Esophagus muscularis mucosa (tissue), 4 donors: ENCODE results near the gene ZNF180. TPM values are rescaled to one million over a fixed set of nuclear protein-coding genes. Genes with fewer than 3 reads are reported as not detected.
"Not testable (repeated sequence)": the region's sequence is repeated elsewhere in the genome, so short reads cannot be mapped to it uniquely, and the experiment has no call there.

Experiments
- DNase-seq: peaks from one replicate; pipeline ENCODE4 v3.0.0-alpha.2; 2017; ENCODE audit errors: extremely low spot score
- H3K27ac ChIP-seq, 4 donors: fragments of 200-600 bp; sonication (generic); replicated peaks in 1 of 4; 1 replicate in 3 of 4; 2 replicates in 1 of 4; pipeline ENCODE4 v1.5.1; 2016 to 2019; ENCODE audit warnings: mild to moderate bottlenecking in 1 of 4
- H3K27me3 ChIP-seq, 4 donors: fragments of 200-600 bp; sonication (generic); one replicate each; pipeline versions ENCODE4 v1.5.1 to v1.6.0; 2016 to 2019
- H3K36me3 ChIP-seq, 4 donors: fragments of 200-600 bp; sonication (generic); one replicate each; pipeline ENCODE4 v1.5.1; 2016 to 2019
- H3K4me1 ChIP-seq, 4 donors: fragments of 200-600 bp; sonication (generic); one replicate each; pipeline ENCODE4 v1.5.1; 2016 to 2019
- H3K4me3 ChIP-seq, 4 donors: fragments of 200-600 bp; sonication (generic); 1 replicate in 2 of 4; 2 replicates in 2 of 4; pipeline ENCODE4 v1.5.1; 2016 to 2019; ENCODE audit warnings: mild to moderate bottlenecking in 4 of 4, moderate library complexity in 1 of 4
- H3K9me3 ChIP-seq, 4 donors: fragments of 200-600 bp; sonication (generic); 1 replicate in 3 of 4; 2 replicates in 1 of 4; pipeline ENCODE4 v1.5.1; 2016 to 2019
- CTCF ChIP-seq, 3 experiments: fragments of 200-600 bp in 2 of 3; fragments of 450-650 bp in 1 of 3; sonication (generic) in 2 of 3; IDR thresholded peaks; one replicate each; pipeline ENCODE4 v1.5.1; 2017 to 2019; ENCODE audit warnings: antibody characterized with exemption in 3 of 3, mild to moderate bottlenecking in 2 of 3, moderate library complexity in 1 of 3
- EP300 ChIP-seq: sonication (generic); formaldehyde crosslinking; IDR thresholded peaks from one replicate; pipeline ENCODE4 v1.6.1; 2017; ENCODE audit warnings: antibody characterized with exemption
- POLR2A ChIP-seq: fragments of 450-650 bp; IDR thresholded peaks from one replicate; pipeline ENCODE4 v1.6.1; 2017; ENCODE audit warnings: antibody characterized with exemption, moderate library complexity, mild to moderate bottlenecking, low read depth
- POLR2AphosphoS5 ChIP-seq, 2 donors: sonication (generic); formaldehyde crosslinking; IDR thresholded peaks; one replicate each; pipeline ENCODE4 v1.6.1; 2017; ENCODE audit warnings: antibody characterized with exemption in 2 of 2
- WGBS: methylation state at CpG from one replicate; pipeline ENCODE4 v1.1.5; 2018; 5-methylcytosine and 5-hydroxymethylcytosine counted together
- intact Hi-C: fragments of 100-400 bp; cut with DNase I; formaldehyde crosslinking; loops from one replicate; pipeline ENCODE4 v1.15.1; 2023
- total RNA-seq, 4 donors: library from RNA; depleted of rRNA; stranded (reverse); fragments of >200 nt; gene quantifications; one replicate each; pipeline versions ENCODE4 v1.1.0 to v1.2.1, GENCODE V29; 2016

ZNF180 gene
- total RNA-seq, 4 donors from 2014 or later, result 3.8 to 16.5 (median 8.1) TPM

GRCh38 chr19:44542671-44543070 is 42.3 kb upstream of the ZNF180 start:
- DNase-seq, result no peak
- no peaks in the 10 kb centered on the region for H3K36me3 ChIP-seq
- TF ChIP-seq CTCF (IDR thresholded peaks at IDR 0.05), result no peak
- no peak for TF ChIP-seq POLR2AphosphoS5 (IDR thresholded peaks at IDR 0.05)
- TF ChIP-seq POLR2A, result no peak
- H3K9me3 ChIP-seq, result no peaks in the 10 kb centered on the region
- no peak overlapping the region for H3K4me3 ChIP-seq
- no peaks in the 10 kb centered on the region for H3K4me1 ChIP-seq
- H3K27me3 ChIP-seq, result peaks cover 0 to 39% (median 2%) of the 10 kb centered on the region in 4 donors
- no peak overlapping the region for H3K27ac ChIP-seq
- intact Hi-C loops, result no loop called here
- WGBS, result 0% methylated on average over 1 of the region's 1 CpG

- Histone ChIP-seq H3K27me3 (peaks cover 0 to 42% (median 0%) of the 10 kb centered on the region in 4 donors), H3K4me1 (no peaks in the 10 kb centered on the region), H3K4me3 (no peak overlapping the region), H3K27ac (no peak overlapping the region), H3K36me3 (no peaks in the 10 kb centered on the region), H3K9me3 (no peaks in the 10 kb centered on the region)
- no peak for DNase-seq
- 86% methylated on average over 6 of the region's 8 CpGs for WGBS
- no peak for TF ChIP-seq POLR2A
- no peak for TF ChIP-seq CTCF (IDR thresholded peaks at IDR 0.05)
- TF ChIP-seq POLR2AphosphoS5 (IDR thresholded peaks at IDR 0.05), result no peak
- TF ChIP-seq EP300, result no peak
- intact Hi-C loops, result no loop called here
Observed at GRCh38 chr19:44540736-44541135, 40.4 kb upstream of the ZNF180 start.

- peaks cover 0 to 43% (median under 1%) of the 10 kb centered on the region in 4 donors for H3K27me3 ChIP-seq
- no peak overlapping the region for H3K27ac ChIP-seq
- H3K4me1 ChIP-seq, result no peaks in the 10 kb centered on the region
- DNase-seq, result no peak
- H3K36me3 ChIP-seq, result no peaks in the 10 kb centered on the region
- no peak overlapping the region for H3K4me3 ChIP-seq
- 77% methylated on average over 6 of the region's 6 CpGs for WGBS
- H3K9me3 ChIP-seq, result no peaks in the 10 kb centered on the region
- no peak for TF ChIP-seq POLR2A
- TF ChIP-seq CTCF (IDR thresholded peaks at IDR 0.05), result no peak
- TF ChIP-seq POLR2AphosphoS5 (IDR thresholded peaks at IDR 0.05), result no peak
- no peak for TF ChIP-seq EP300
- intact Hi-C loops, result no loop called here
Observed at GRCh38 chr19:44539991-44540390, 39.7 kb upstream of the ZNF180 start.

GRCh38 chr19:44539236-44539826 is 39.0 kb upstream of the ZNF180 start:
- no peak overlapping the region for H3K27ac ChIP-seq
- H3K27me3 ChIP-seq, result peaks cover 0 to 49% (median 2%) of the 10 kb centered on the region in 4 donors
- TF ChIP-seq POLR2AphosphoS5 (IDR thresholded peaks at IDR 0.05) (no peak), CTCF (IDR thresholded peaks at IDR 0.05) (no peak), EP300 (no peak), POLR2A (no peak)
- H3K4me3 ChIP-seq, result no peak overlapping the region
- DNase-seq, result no peak
- no peaks in the 10 kb centered on the region for H3K4me1 ChIP-seq
- intact Hi-C loops, result no loop called here
- H3K36me3 ChIP-seq, result no peaks in the 10 kb centered on the region
- 67% methylated on average over 10 of the region's 11 CpGs for WGBS
- H3K9me3 ChIP-seq, result no peaks in the 10 kb centered on the region

GRCh38 chr19:44535361-44535760 is 35.0 kb upstream of the ZNF180 start:
- H3K4me1 ChIP-seq, H3K4me3 ChIP-seq, intact Hi-C loops, H3K9me3 ChIP-seq, H3K36me3 ChIP-seq, H3K27ac ChIP-seq, DNase-seq: not testable (repeated sequence)
- 44% methylated on average over 3 of the region's 3 CpGs for WGBS
- peaks cover 0 to 61% (median 2%) of the 10 kb centered on the region in 4 donors for H3K27me3 ChIP-seq
